C4-2B (cell line): ENCODE data around the gene CLDN4.

Experiments
- ZFX ChIP-seq: fragments of 450-650 bp; IDR thresholded peaks from 2 replicates; pipeline ENCODE4 v1.6.1; 2017
- TF ChIP-seq, protein P1 (sequence below): fragments of 450-650 bp; conservative IDR thresholded peaks from 2 replicates; pipeline ENCODE4 v1.5.1; 2017; ENCODE audit warnings: mild to moderate bottlenecking

DNA sequence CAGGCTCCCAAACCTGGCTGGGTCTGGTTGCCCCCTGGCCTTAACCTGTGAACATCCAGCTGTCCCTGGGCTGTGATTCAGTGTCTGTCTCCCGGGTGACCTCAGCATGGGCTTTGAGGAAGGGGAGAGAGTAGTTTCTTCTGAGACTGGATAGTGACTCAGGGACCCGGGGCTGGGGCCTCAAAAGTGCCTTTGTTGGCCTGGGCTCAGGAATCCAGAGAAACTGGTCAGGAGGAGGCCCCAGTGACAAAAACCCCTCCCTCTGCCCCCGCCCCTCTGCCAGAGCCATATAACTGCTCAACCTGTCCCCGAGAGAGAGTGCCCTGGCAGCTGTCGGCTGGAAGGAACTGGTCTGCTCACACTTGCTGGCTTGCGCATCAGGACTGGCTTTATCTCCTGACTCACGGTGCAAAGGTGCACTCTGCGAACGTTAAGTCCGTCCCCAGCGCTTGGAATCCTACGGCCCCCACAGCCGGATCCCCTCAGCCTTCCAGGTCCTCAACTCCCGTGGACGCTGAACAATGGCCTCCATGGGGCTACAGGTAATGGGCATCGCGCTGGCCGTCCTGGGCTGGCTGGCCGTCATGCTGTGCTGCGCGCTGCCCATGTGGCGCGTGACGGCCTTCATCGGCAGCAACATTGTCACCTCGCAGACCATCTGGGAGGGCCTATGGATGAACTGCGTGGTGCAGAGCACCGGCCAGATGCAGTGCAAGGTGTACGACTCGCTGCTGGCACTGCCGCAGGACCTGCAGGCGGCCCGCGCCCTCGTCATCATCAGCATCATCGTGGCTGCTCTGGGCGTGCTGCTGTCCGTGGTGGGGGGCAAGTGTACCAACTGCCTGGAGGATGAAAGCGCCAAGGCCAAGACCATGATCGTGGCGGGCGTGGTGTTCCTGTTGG lies at the start of gene CLDN4:
- TF ChIP-seq, protein P1, sequence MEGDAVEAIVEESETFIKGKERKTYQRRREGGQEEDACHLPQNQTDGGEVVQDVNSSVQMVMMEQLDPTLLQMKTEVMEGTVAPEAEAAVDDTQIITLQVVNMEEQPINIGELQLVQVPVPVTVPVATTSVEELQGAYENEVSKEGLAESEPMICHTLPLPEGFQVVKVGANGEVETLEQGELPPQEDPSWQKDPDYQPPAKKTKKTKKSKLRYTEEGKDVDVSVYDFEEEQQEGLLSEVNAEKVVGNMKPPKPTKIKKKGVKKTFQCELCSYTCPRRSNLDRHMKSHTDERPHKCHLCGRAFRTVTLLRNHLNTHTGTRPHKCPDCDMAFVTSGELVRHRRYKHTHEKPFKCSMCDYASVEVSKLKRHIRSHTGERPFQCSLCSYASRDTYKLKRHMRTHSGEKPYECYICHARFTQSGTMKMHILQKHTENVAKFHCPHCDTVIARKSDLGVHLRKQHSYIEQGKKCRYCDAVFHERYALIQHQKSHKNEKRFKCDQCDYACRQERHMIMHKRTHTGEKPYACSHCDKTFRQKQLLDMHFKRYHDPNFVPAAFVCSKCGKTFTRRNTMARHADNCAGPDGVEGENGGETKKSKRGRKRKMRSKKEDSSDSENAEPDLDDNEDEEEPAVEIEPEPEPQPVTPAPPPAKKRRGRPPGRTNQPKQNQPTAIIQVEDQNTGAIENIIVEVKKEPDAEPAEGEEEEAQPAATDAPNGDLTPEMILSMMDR = no peak
- TF ChIP-seq ZFX = peak; percentile 50; the same call in 1 of the 2 replicates
